Progenitor cell of endocrine pancreas (in vitro differentiated cells): ENCODE results near the gene RTN4. TPM values are rescaled to one million over a fixed set of nuclear protein-coding genes. Genes with fewer than 3 reads are reported as not detected.

Source experiments
- DNase-seq: peaks from one replicate; pipeline ENCODE4 v3.0.0; 2021; ENCODE audit warnings: low spot score; ENCODE audit not compliant: unreplicated experiment
- H3K27ac Mint-ChIP-seq: 2 replicates; pipeline ENCODE4 v1.8.0; 2021; ENCODE audit warnings: mild to moderate bottlenecking, moderate library complexity, mixed read lengths
- H3K27me3 Mint-ChIP-seq: 2 replicates; pipeline ENCODE4 v1.8.0; 2021; ENCODE audit warnings: mixed read lengths
- H3K36me3 Mint-ChIP-seq: 2 replicates; pipeline ENCODE4 v1.8.0; 2022; ENCODE audit warnings: mixed read lengths; ENCODE audit not compliant: insufficient read depth
- H3K4me1 Mint-ChIP-seq: 2 replicates; pipeline ENCODE4 v1.8.0; 2021; ENCODE audit warnings: low read depth, mixed read lengths
- H3K4me3 Mint-ChIP-seq: 2 replicates; pipeline ENCODE4 v1.8.0; 2021; ENCODE audit warnings: low read depth, mild to moderate bottlenecking, moderate library complexity, mixed read lengths
- H3K9me3 Mint-ChIP-seq: 2 replicates; pipeline ENCODE4 v1.8.0; 2021; ENCODE audit warnings: low read depth, mixed read lengths
- total RNA-seq: library from RNA; stranded (reverse); gene quantifications from 2 replicates; pipeline ENCODE4 v1.2.1, GENCODE V29; 2021
- TF ChIP-seq, protein P1 (sequence below): fragments of 200-600 bp; sonication (generic); IDR thresholded peaks from one replicate; pipeline ENCODE4 v1.5.0; 2021; ENCODE audit warnings: antibody characterized with exemption, mild to moderate bottlenecking; ENCODE audit not compliant: unreplicated experiment

The RTN4 gene
- total RNA-seq, 1 donor from 2014 or later: 246 TPM

DNA sequence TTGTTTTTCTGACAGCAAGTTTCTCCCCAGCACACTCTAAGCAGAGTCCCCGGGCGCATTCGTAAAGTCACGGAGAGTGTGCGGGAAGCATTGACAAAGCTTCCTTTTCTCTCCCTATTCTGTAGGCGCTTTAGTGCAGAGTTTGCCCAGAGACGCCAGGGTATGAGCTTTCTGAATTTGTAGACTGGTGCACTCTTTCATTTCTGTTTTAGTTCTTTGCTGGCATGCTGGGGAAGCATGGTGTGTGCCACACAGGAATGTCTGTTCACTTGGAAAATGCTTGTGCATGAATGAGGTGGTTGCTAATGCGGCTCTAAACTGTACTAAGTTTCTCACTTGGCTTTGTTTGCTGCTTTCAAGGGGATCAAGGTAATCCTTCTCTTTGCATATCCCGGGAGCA lies 102.6 kb downstream of the RTN4 start:
- no peaks in the 10 kb centered on the region for H3K9me3 Mint-ChIP-seq
- H3K4me1 Mint-ChIP-seq: no peaks in the 10 kb centered on the region
- DNase-seq: no peak
- TF ChIP-seq, protein P1, sequence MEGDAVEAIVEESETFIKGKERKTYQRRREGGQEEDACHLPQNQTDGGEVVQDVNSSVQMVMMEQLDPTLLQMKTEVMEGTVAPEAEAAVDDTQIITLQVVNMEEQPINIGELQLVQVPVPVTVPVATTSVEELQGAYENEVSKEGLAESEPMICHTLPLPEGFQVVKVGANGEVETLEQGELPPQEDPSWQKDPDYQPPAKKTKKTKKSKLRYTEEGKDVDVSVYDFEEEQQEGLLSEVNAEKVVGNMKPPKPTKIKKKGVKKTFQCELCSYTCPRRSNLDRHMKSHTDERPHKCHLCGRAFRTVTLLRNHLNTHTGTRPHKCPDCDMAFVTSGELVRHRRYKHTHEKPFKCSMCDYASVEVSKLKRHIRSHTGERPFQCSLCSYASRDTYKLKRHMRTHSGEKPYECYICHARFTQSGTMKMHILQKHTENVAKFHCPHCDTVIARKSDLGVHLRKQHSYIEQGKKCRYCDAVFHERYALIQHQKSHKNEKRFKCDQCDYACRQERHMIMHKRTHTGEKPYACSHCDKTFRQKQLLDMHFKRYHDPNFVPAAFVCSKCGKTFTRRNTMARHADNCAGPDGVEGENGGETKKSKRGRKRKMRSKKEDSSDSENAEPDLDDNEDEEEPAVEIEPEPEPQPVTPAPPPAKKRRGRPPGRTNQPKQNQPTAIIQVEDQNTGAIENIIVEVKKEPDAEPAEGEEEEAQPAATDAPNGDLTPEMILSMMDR: no peak
- no peak overlapping the region for H3K4me3 Mint-ChIP-seq
- peaks cover 13% of the 10 kb centered on the region for H3K27me3 Mint-ChIP-seq
- H3K27ac Mint-ChIP-seq: no peak overlapping the region
- no peaks in the 10 kb centered on the region for H3K36me3 Mint-ChIP-seq

DNA sequence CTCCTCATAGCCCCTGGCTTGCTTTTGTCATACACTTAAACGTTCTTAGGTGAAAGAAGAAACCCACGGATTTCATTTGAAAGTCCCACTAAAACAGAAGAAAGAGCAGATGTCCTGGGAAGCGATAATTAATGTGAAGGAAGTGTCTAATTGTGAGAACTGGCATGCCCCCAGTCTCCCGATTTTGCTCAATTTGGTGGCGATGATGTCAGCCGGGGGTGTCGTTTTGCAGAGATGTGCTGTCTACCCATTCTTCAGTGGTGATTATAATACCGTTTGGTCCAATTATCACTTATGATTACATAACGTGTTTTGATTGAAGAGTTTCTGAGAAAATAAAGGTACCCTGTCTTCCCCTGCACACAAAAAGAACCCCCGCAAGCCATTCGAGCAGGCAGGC lies 103.1 kb downstream of the RTN4 start:
- no peaks in the 10 kb centered on the region for H3K36me3 Mint-ChIP-seq
- no peaks in the 10 kb centered on the region for H3K9me3 Mint-ChIP-seq
- TF ChIP-seq, protein P1: no peak
- H3K4me3 Mint-ChIP-seq: no peak overlapping the region
- no peak for DNase-seq
- peaks cover 13% of the 10 kb centered on the region for H3K27me3 Mint-ChIP-seq
- H3K4me1 Mint-ChIP-seq: no peaks in the 10 kb centered on the region
- H3K27ac Mint-ChIP-seq: no peak overlapping the region

DNA sequence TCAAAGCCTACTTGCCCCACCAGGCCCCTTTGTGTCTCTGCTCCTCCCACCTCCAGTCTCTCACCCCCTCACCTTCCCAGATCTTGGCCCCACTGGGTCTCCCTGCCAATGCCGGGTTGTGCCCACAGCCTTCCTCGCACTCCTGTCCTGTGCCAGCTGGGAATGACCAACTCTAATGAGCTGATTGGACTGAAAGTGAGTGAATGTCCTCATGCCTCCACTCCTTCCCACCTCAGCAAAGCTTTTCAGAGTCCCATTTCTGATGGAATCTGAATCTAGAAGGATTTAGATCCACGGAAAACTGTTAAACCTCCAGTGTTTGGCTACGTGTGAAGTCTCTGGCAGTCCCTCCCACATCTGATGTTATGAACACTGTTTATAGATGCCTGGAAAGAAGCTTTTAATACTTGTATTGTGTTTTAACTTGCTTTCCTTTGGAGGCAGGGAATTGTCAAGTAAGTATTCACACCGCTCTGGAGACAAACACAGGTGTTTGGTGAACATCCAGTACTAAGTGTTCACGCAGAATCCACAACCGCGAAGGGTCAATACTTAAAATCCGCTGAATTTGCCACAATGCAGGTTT lies 103.9 kb downstream of the RTN4 start:
- TF ChIP-seq, protein P1: no peak
- H3K9me3 Mint-ChIP-seq: no peaks in the 10 kb centered on the region
- peak overlapping the region; percentile 10 for H3K27ac Mint-ChIP-seq
- H3K36me3 Mint-ChIP-seq: no peaks in the 10 kb centered on the region
- no peak for DNase-seq
- H3K4me1 Mint-ChIP-seq: peaks cover 3% of the 10 kb centered on the region
- no peak overlapping the region for H3K4me3 Mint-ChIP-seq
- peaks cover 13% of the 10 kb centered on the region for H3K27me3 Mint-ChIP-seq

DNA sequence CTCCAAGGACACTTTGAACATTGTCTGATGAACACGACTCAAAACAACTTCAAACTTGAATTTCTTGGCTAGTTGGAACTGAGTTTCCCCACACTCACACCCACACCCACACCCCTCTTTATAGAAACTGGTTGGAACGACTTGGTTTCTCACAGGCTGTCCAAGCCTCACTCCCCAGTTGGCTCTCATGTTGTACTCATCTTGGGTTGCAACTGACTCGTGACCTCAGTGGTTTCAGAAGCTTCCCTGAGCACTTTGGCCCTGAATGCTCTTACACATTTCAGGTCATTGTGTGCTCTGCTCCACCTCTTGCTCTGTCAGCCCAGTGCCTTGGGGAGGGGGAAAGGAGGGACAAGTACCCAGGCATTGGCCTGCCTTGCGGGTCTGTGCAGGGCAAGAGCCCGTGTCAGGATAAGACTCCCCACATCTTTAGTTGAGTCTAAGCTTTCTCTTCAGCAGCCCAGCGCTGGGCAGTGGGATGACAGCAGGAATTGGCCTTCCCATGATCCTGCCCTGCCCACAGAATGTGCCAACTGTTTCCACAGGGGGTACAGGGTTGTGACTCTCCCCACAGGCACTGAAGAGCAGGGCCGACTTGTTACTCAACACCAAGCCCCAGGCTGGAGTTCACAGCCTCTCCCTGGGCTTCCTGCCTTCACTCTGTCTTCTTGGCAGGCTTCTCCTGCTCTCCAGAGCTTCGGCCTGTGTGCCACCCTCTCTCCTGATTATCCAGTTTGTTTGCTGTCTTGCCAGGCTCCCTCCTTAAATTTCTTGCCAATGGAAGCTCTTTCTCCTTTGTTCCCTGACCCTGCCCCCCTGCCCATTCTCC lies 104.6 kb downstream of the RTN4 start:
- H3K27ac Mint-ChIP-seq: peak overlapping the region; percentile 92
- H3K4me3 Mint-ChIP-seq: no peak overlapping the region
- H3K27me3 Mint-ChIP-seq: peaks cover 13% of the 10 kb centered on the region
- TF ChIP-seq, protein P1: no peak
- no peaks in the 10 kb centered on the region for H3K9me3 Mint-ChIP-seq
- no peaks in the 10 kb centered on the region for H3K36me3 Mint-ChIP-seq
- no peak for DNase-seq
- H3K4me1 Mint-ChIP-seq: peaks cover 8% of the 10 kb centered on the region

DNA sequence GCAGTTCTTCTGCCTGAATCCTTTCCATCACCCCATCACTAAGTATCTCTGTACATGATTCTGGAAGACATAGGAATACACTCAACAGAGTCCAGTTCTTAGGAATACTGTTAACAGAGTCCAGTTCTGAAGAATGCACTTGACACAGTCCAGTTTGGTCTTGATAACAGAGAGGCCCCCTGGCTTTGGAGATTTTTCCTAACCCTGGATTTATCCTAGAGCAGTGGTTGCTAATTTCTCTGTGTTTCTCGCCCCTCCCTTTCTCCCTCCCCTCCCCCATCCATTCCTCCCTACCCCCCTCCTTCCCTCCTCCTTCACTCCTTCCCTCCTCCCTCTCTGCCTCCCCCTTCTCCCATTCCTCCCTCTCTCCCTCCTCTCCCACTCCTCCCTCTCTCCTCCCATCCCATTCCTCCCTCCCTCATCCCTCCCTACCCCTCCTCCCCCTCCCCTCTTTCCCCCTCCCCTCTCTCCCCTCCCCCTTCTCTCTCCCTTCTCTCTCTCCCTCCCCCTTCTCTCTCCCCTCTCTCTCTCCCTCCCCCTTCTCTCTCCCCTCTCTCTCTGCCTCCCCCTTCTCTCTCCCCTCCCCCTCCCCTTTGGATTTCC lies 105.4 kb downstream of the RTN4 start:
- Mint-ChIP-seq H3K36me3 (no peaks in the 10 kb centered on the region), H3K4me3 (no peak overlapping the region), H3K4me1 (peaks cover 8% of the 10 kb centered on the region), H3K27me3 (peaks cover 13% of the 10 kb centered on the region), H3K27ac (no peak overlapping the region), H3K9me3 (no peaks in the 10 kb centered on the region)
- TF ChIP-seq, protein P1: no peak
- DNase-seq: no peak
